Gastroesophageal sphincter (tissue), 4 donors: ENCODE results near the gene JARID2. TPM values are rescaled to one million over a fixed set of nuclear protein-coding genes. Genes with fewer than 3 reads are reported as not detected.

Source experiments
- ATAC-seq: fragments of 150-250 bp; one replicate; pipeline ENCODE4 v1.9.1; 2016; ENCODE audit warnings: mild to moderate bottlenecking, moderate library complexity
- H3K27ac ChIP-seq, 4 donors: fragments of 200-600 bp; sonication (generic) in 3 of 4; 1 replicate in 3 of 4; 2 replicates in 1 of 4; pipeline ENCODE4 v1.5.1; 2016 to 2019
- H3K27me3 ChIP-seq: fragments of 200-600 bp; sonication (generic); one replicate; pipeline ENCODE4 v1.5.1; 2019
- H3K36me3 ChIP-seq, 2 donors: fragments of 200-600 bp; sonication (generic); one replicate each; pipeline ENCODE4 v1.5.1; 2019; ENCODE audit warnings: control low read depth in 1 of 2
- H3K4me1 ChIP-seq, 3 donors: fragments of 200-600 bp; sonication (generic); 1 replicate in 2 of 3; 2 replicates in 1 of 3; pipeline ENCODE4 v1.5.1; 2016 to 2019; ENCODE audit warnings: control low read depth in 2 of 3
- H3K4me3 ChIP-seq, 2 donors: fragments of 200-600 bp; sonication (generic); one replicate each; pipeline ENCODE4 v1.5.1; 2019; ENCODE audit warnings: mild to moderate bottlenecking in 1 of 2, moderate library complexity in 1 of 2
- H3K9me3 ChIP-seq, 3 donors: fragments of 200-600 bp; sonication (generic); one replicate each; pipeline ENCODE4 v1.5.1; 2017 to 2019; ENCODE audit warnings: control low read depth in 2 of 3
- EP300 ChIP-seq: sonication (generic); formaldehyde crosslinking; IDR thresholded peaks from one replicate; pipeline ENCODE4 v1.6.1; 2017; ENCODE audit warnings: antibody characterized with exemption, mild to moderate bottlenecking
- POLR2A ChIP-seq, 2 donors: fragments of 450-650 bp; IDR thresholded peaks; one replicate each; pipeline ENCODE4 v1.6.1; 2017; ENCODE audit warnings: antibody characterized with exemption in 2 of 2, mild to moderate bottlenecking in 2 of 2, moderate library complexity in 1 of 2
- POLR2AphosphoS5 ChIP-seq: sonication (generic); formaldehyde crosslinking; IDR thresholded peaks from one replicate; pipeline ENCODE4 v1.6.1; 2017; ENCODE audit warnings: antibody characterized with exemption
- WGBS, 2 donors: methylation state at CpG; one replicate each; pipeline ENCODE4 v1.1.5; 2018; ENCODE audit warnings: low coverage in 1 of 2; 5-methylcytosine and 5-hydroxymethylcytosine counted together
- total RNA-seq, 4 donors: library from RNA; depleted of rRNA; stranded (reverse); fragments of >200 nt; gene quantifications; one replicate each; pipeline ENCODE4 v1.1.0, GENCODE V29; 2016
- TF ChIP-seq, protein P1 (sequence below), 4 experiments: fragments of 200-600 bp in 2 of 4; fragments of 450-650 bp in 2 of 4; sonication (generic) in 1 of 4; IDR thresholded peaks; one replicate each; pipeline ENCODE4 v1.5.1; 2017 to 2019; ENCODE audit warnings: antibody characterized with exemption in 4 of 4, mild to moderate bottlenecking in 2 of 4, moderate library complexity in 2 of 4

The JARID2 gene
- total RNA-seq, 4 donors from 2014 or later: 6.8 to 12.3 (median 8.5) TPM

GRCh38 chr6:15370733-15371671, 125.1 kb downstream of the JARID2 start:
- peaks cover 2 to 55% (median 2%) of the 10 kb centered on the region in 3 donors for H3K4me1 ChIP-seq
- no peaks in the 10 kb centered on the region for H3K27me3 ChIP-seq
- H3K4me3 ChIP-seq: no peak overlapping the region
- H3K36me3 ChIP-seq: no peaks in the 10 kb centered on the region
- no peak for TF ChIP-seq POLR2AphosphoS5
- no peak for TF ChIP-seq POLR2A (IDR thresholded peaks at IDR 0.05)
- TF ChIP-seq EP300: no peak
- TF ChIP-seq, protein P1, sequence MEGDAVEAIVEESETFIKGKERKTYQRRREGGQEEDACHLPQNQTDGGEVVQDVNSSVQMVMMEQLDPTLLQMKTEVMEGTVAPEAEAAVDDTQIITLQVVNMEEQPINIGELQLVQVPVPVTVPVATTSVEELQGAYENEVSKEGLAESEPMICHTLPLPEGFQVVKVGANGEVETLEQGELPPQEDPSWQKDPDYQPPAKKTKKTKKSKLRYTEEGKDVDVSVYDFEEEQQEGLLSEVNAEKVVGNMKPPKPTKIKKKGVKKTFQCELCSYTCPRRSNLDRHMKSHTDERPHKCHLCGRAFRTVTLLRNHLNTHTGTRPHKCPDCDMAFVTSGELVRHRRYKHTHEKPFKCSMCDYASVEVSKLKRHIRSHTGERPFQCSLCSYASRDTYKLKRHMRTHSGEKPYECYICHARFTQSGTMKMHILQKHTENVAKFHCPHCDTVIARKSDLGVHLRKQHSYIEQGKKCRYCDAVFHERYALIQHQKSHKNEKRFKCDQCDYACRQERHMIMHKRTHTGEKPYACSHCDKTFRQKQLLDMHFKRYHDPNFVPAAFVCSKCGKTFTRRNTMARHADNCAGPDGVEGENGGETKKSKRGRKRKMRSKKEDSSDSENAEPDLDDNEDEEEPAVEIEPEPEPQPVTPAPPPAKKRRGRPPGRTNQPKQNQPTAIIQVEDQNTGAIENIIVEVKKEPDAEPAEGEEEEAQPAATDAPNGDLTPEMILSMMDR (IDR thresholded peaks at IDR 0.05): no peak
- no peak overlapping the region for H3K27ac ChIP-seq
- H3K9me3 ChIP-seq: no peaks in the 10 kb centered on the region
- 35 to 66% methylated on average over 4 of the region's 4 CpGs for WGBS, 2 donors
- no peak for ATAC-seq

DNA sequence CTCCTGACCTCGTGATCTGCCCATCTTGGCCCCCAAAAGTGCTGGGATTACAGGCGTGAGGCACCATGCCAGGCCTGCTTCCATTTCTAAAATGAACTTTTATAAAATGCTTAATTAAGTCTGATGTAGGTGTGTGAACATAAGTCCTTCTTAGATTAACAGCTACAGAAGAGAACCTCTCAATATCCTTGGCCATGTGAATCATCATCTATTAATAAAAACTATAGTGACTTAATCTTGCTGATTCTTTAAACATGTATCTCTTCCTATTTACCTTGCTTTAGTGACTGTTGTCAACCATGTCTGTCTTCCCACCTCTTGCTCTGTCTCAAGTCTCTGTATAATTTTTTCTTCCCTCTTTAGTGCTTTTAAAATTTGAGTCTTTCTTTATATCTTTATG, 127.1 kb downstream of the JARID2 start:
- H3K27ac ChIP-seq: no peak overlapping the region
- H3K27me3 ChIP-seq: no peaks in the 10 kb centered on the region
- peaks cover 0 to 45% (median 0%) of the 10 kb centered on the region in 3 donors for H3K4me1 ChIP-seq
- 93 to 95% methylated on average over 2 of the region's 2 CpGs for WGBS, 2 donors
- TF ChIP-seq EP300: no peak
- no peak for TF ChIP-seq POLR2A (IDR thresholded peaks at IDR 0.05)
- TF ChIP-seq, protein P1 (IDR thresholded peaks at IDR 0.05): no peak
- no peak for TF ChIP-seq POLR2AphosphoS5
- H3K36me3 ChIP-seq: no peaks in the 10 kb centered on the region
- no peaks in the 10 kb centered on the region for H3K9me3 ChIP-seq
- no peak for ATAC-seq
- H3K4me3 ChIP-seq: no peak overlapping the region

- Histone ChIP-seq H3K9me3 (no peaks in the 10 kb centered on the region), H3K4me3 (no peak overlapping the region), H3K4me1 (peaks cover 0 to 38% (median 0%) of the 10 kb centered on the region in 3 donors), H3K27me3 (no peaks in the 10 kb centered on the region), H3K27ac (no peak overlapping the region), H3K36me3 (no peaks in the 10 kb centered on the region)
- no peak for ATAC-seq
- 93 to 95% methylated on average over 2 to 6 of the region's 7 CpGs for WGBS, 2 donors
- TF ChIP-seq, protein P1 (IDR thresholded peaks at IDR 0.05): no peak
- TF ChIP-seq POLR2AphosphoS5 (no peak), POLR2A (IDR thresholded peaks at IDR 0.05) (no peak), EP300 (no peak)
These were observed 128.2 kb downstream of the JARID2 start for GRCh38 chr6:15374119-15374518.

DNA sequence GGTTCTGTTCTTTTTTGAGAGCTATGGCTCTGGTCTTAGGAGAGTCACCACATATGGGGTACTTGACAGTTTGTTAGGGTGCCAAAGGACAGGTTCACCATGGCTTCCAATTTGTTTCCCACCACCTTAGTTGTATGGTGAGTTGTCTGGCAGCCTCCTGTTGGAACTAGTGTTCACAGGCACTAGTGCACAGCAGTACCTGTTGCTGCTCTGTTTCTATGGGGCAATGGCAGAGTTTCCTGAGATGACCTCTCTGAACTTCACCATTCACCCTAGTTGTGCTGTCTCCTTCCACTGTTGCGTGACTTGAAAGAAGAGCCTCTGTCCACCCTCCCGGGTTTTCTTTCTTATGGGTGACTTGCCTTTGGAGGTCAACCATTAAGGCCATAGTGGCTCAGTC, 129.1 kb downstream of the JARID2 start:
- Histone ChIP-seq H3K36me3 (no peaks in the 10 kb centered on the region), H3K4me1 (peaks cover 0 to 30% (median 0%) of the 10 kb centered on the region in 3 donors), H3K4me3 (no peak overlapping the region), H3K27me3 (no peaks in the 10 kb centered on the region), H3K27ac (no peak overlapping the region), H3K9me3 (no peaks in the 10 kb centered on the region)
- 92 to 94% methylated on average over 2 of the region's 2 CpGs for WGBS, 2 donors
- TF ChIP-seq, protein P1 (IDR thresholded peaks at IDR 0.05): no peak
- ATAC-seq: no peak
